IPS DF 6.9 (cell line): ENCODE measurements around the gene MLLT6.

Experiments
- DNase-seq: peaks from one replicate; pipeline ENCODE4 v3.0.0-alpha.2; 2013; ENCODE audit warnings: low read depth, low spot score
- H3K27ac ChIP-seq: one replicate; pipeline ENCODE4 v1.5.1; 2013; ENCODE audit warnings: low read length, control low read depth
- H3K27me3 ChIP-seq: 2 replicates; pipeline ENCODE4 v1.6.1; 2013; ENCODE audit warnings: mild to moderate bottlenecking, low read length; ENCODE audit not compliant: control insufficient read depth, insufficient read depth
- H3K36me3 ChIP-seq: 2 replicates; pipeline ENCODE4 v1.6.1; 2013; ENCODE audit warnings: low read length; ENCODE audit not compliant: control insufficient read depth, insufficient read depth
- H3K4me1 ChIP-seq: 2 replicates; pipeline ENCODE4 v1.6.1; 2013; ENCODE audit warnings: low read length; ENCODE audit not compliant: control insufficient read depth, insufficient read depth
- H3K4me3 ChIP-seq: 2 replicates; pipeline ENCODE4 v1.5.1; 2013; ENCODE audit warnings: mild to moderate bottlenecking, low read length
- H3K9me3 ChIP-seq: 2 replicates; pipeline ENCODE4 v1.6.1; 2013; ENCODE audit warnings: low read length, inconsistent platforms; ENCODE audit not compliant: control insufficient read depth, insufficient read depth
- WGBS: extraction: QIAGEN DNeasy Blood & Tissue Kit; methylation state at CpG from one replicate; pipeline ENCODE4 v1.1.7; 2013; ENCODE audit warnings: mixed read lengths, missing lambda C conversion rate; ENCODE audit not compliant: insufficient read length, insufficient coverage; 5-methylcytosine and 5-hydroxymethylcytosine counted together

MLLT6 gene

DNA sequence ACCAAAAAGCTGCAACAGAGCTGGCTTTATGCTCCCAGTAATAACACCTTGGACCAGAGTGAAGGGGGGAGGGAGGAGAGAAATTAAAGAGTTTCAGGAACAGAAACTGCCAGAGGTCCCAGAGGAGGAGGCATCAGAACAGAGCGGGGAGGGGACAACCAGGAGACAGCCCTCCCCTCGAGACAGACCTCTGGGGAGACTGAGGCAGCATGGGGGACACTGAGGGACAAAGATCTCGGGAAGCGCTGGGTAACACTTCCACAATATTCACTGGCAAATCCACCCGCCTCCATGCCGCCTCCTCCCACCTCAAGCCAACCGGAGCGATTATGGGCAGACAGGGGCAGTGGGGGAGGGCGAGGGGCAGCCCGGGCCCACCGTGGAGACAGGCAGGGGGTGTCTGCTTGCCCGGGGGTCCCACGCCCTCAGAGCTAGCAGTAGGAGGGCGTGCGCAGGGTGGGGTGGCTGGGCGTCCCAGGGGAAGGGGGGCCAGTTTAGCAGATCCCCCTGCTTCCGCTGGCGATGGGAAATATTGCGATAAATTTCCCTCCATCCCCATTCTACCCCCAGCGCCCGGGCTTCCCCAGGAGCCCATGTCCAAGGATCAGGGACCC is 41.9 kb downstream of the MLLT6 start:
- Histone ChIP-seq H3K36me3 (peaks cover under 1% of the 10 kb centered on the region), H3K27me3 (no peaks in the 10 kb centered on the region), H3K27ac (no peak overlapping the region), H3K4me3 (peak overlapping the region; percentile 94), H3K9me3 (no peaks in the 10 kb centered on the region), H3K4me1 (peaks cover 12% of the 10 kb centered on the region)
- no peak for DNase-seq
- WGBS, result no CpG with 5 or more reads among the region's 21 CpGs

DNA sequence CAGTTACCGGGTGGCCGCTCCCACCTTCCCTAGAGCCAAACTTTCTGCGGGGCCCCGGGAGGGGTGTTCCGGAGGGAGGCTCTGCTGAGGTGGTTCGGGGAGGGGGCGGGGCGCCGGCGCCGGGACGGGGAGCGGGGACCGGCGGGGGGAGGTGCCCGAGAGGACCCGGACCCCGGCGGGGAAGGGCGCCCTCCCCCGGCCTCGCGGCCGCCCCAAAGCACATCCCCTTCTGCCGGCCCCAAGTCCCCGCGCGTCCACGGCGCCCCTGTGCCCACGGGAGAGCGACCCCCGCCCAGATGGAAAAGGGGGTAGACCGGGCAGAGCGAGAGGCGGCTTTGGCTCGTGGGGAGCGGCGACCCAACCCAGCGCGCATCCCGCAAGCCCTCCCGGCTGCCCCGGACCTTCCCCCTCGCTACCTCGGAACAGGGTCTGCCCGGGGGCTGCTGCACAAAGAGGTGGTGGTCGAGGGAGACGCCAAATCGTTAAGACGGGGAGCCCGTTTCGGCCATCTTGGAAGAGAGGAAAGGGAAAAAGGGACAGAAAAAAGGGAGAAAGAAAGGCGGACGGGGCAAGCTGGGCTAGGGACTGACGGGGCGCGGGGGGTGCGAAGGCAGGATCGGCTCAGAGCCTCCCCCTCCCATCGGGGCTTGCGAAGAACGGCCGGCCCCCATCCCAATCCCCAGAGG is 42.5 kb downstream of the MLLT6 start:
- H3K27ac ChIP-seq, result no peak overlapping the region
- no CpG with 5 or more reads among the region's 64 CpGs for WGBS
- no peaks in the 10 kb centered on the region for H3K27me3 ChIP-seq
- peaks cover 12% of the 10 kb centered on the region for H3K4me1 ChIP-seq
- H3K9me3 ChIP-seq, result no peaks in the 10 kb centered on the region
- no peak for DNase-seq
- no peaks in the 10 kb centered on the region; the same call in 1 of the 2 replicates for H3K36me3 ChIP-seq
- peak overlapping the region; percentile 94 for H3K4me3 ChIP-seq

DNA sequence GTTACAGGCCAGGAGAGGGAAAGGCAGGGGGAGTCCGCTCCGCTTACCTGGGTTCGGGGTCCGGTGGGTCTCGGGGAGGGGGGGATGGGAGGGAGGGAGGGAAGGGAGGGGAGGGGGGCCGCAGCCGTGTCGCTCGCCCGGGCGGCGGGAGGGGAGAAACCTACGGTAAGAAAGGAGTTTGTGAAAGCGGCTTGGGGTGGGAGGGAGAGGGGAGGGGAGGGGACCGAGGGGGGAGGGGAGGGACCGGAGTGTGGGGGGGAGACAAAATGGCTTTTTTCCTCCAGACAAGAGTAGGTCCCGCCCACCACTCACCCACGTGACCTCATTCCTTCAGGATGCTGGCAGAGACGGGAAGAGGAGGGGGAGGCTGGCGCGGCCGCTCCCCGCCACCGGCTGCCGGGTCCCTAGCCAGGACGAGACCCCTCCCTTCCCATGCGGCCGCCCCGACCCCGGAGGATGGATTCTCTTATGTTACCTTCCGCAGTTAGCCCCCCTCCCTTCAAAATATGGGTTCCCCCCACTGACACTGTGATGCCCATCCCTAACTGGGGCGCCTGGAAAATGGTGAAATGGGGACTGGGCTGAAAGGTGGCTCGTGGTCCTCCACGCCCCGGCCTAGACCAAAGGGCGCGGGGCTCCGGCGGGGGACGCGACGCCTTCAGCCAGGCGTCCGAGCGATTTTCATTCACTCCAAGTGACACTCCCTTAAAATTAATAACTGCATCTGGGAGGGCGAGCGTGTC is 43.2 kb downstream of the MLLT6 start, which contains the start of gene PCGF2:
PCGF2 (minus strand) TSS at position 188 of the 743 bp plus-strand sequence. CDS start 7,934 bp downstream, outside the sequence.
- H3K27me3 ChIP-seq, result no peaks in the 10 kb centered on the region
- no peak within 1 kb of the TSS for H3K27ac ChIP-seq
- peaks cover 12% of the 10 kb centered on the region for H3K4me1 ChIP-seq
- H3K4me3 ChIP-seq, result peak within 1 kb of the TSS; percentile 94
- H3K36me3 ChIP-seq, result no peaks in the 10 kb centered on the region
- peak; percentile 91 for DNase-seq
- no CpG with 5 or more reads among the region's 47 CpGs for WGBS
- no peaks in the 10 kb centered on the region for H3K9me3 ChIP-seq

GRCh38 chr17:38748892-38749222 is 43.8 kb downstream of the MLLT6 start:
- whole genome bisulfite sequencing, result no CpG with 5 or more reads among the region's 32 CpGs
- no peak overlapping the region for H3K27ac ChIP-seq

GRCh38 chr17:38749223-38750043 is 44.4 kb downstream of the MLLT6 start:
- WGBS, result no CpG with 5 or more reads among the region's 79 CpGs
- Histone ChIP-seq H3K36me3 (no peaks in the 10 kb centered on the region), H3K27me3 (no peaks in the 10 kb centered on the region), H3K27ac (no peak overlapping the region), H3K4me1 (peaks cover 6% of the 10 kb centered on the region), H3K4me3 (peak overlapping the region; percentile 72), H3K9me3 (no peaks in the 10 kb centered on the region)
- no peak for DNase-seq

More at GRCh38 chr17:38748892-38749222, 43.8 kb downstream of the MLLT6 start:
- H3K4me3 ChIP-seq, result peak overlapping the region; percentile 72
- DNase-seq, result no peak
- peaks cover 8% of the 10 kb centered on the region for H3K4me1 ChIP-seq
- no peaks in the 10 kb centered on the region for H3K9me3 ChIP-seq
- no peaks in the 10 kb centered on the region for H3K27me3 ChIP-seq
- no peaks in the 10 kb centered on the region for H3K36me3 ChIP-seq

DNA sequence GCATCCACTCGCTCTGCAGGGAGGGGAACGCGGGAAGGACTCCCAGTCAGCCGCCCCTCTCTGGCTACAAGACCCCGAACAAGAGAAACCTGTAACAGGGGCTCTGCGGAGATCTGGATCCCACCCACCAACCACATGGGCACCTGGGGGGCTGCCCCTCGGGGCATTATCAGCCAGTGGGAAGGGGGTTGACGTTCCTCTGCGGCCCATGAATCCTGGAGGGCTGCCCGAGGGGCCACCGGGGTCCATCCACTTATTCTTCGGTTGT is 44.9 kb downstream of the MLLT6 start:
- peak overlapping the region; percentile 72; the same call in 1 of the 2 replicates for H3K4me3 ChIP-seq
- DNase-seq, result no peak
- peaks cover 6% of the 10 kb centered on the region for H3K4me1 ChIP-seq
- WGBS, result no CpG with 5 or more reads among the region's 12 CpGs
- H3K9me3 ChIP-seq, result no peaks in the 10 kb centered on the region
- 0 out of 2 replicates have a peak, but pooled peaks cover 2% of the 10 kb centered on the region for H3K36me3 ChIP-seq
- no peaks in the 10 kb centered on the region for H3K27me3 ChIP-seq
- no peak overlapping the region for H3K27ac ChIP-seq

- H3K27me3 ChIP-seq, result no peaks in the 10 kb centered on the region
- no peak overlapping the region for H3K27ac ChIP-seq
- no peaks in the 10 kb centered on the region for H3K9me3 ChIP-seq
- peaks cover 5% of the 10 kb centered on the region for H3K4me1 ChIP-seq
- no peak for DNase-seq
- H3K4me3 ChIP-seq, result peak overlapping the region; percentile 72; the same call in 1 of the 2 replicates
- H3K36me3 ChIP-seq, result 0 out of 2 replicates have a peak, but pooled peaks cover 2% of the 10 kb centered on the region
- WGBS, result no CpG with 5 or more reads among the region's 28 CpGs
Measured at GRCh38 chr17:38750312-38751121, 45.4 kb downstream of the MLLT6 start.

- no peak for DNase-seq
- WGBS, result no CpG with 5 or more reads among the region's 10 CpGs
- Histone ChIP-seq H3K36me3 (peaks cover 8% of the 10 kb centered on the region; the same call in 1 of the 2 replicates), H3K27me3 (no peaks in the 10 kb centered on the region), H3K27ac (no peak overlapping the region), H3K4me1 (no peaks in the 10 kb centered on the region; the same call in 1 of the 2 replicates), H3K4me3 (peak overlapping the region; percentile 72; the same call in 1 of the 2 replicates), H3K9me3 (no peaks in the 10 kb centered on the region)
Measured at GRCh38 chr17:38751144-38751807, 46.2 kb downstream of the MLLT6 start.

GRCh38 chr17:38751808-38752307 is 46.8 kb downstream of the MLLT6 start:
- H3K27me3 ChIP-seq, result no peaks in the 10 kb centered on the region
- H3K4me3 ChIP-seq, result peak overlapping the region; percentile 65; the same call in 1 of the 2 replicates
- H3K27ac ChIP-seq, result no peak overlapping the region
- no CpG with 5 or more reads among the region's 44 CpGs for WGBS
- H3K4me1 ChIP-seq, result no peaks in the 10 kb centered on the region
- peaks cover 8% of the 10 kb centered on the region; the same call in 1 of the 2 replicates for H3K36me3 ChIP-seq
- no peak for DNase-seq
- no peaks in the 10 kb centered on the region for H3K9me3 ChIP-seq
